Measurements from ENCODE around the gene INSM1. TPM values are rescaled to one million over a fixed set of nuclear protein-coding genes. Genes with fewer than 3 reads are reported as not detected.
A peak's percentile ranks its signal among the peaks of the same experiment; 100 is the strongest.

INSM1 gene
- total and polyA plus RNA-seq, 7 donors: 0.36 to 1.4 (median 0.80) TPM; not detected in 2

GRCh38 chr20:20386192-20386591, 18.3 kb downstream of the INSM1 start:
- no peak overlapping the region for H3K27ac ChIP-seq
- H3K4me1 ChIP-seq: no peaks in the 10 kb centered on the region
- peak; percentile 3 for DNase-seq
- no peak overlapping the region for H3K4me3 ChIP-seq
- H3K36me3 ChIP-seq: no peaks in the 10 kb centered on the region
- TF ChIP-seq CTCF (IDR thresholded peaks at IDR 0.05) (no peak), POLR2A (IDR thresholded peaks at IDR 0.05) (no peak)
- H3K27me3 ChIP-seq: peaks cover 0 to 14% (median 7%) of the 10 kb centered on the region in 3 donors
- 77 to 82% methylated on average over 9 of the region's 9 CpGs for WGBS, 2 donors
- intact Hi-C loops (cut with DNase I): no loop called here
- no peaks in the 10 kb centered on the region for H3K9me3 ChIP-seq

- peaks cover 0 to 12% (median 0%) of the 10 kb centered on the region in 4 donors for H3K36me3 ChIP-seq
- H3K9me3 ChIP-seq: no peaks in the 10 kb centered on the region
- 95 to 96% methylated on average over 9 of the region's 9 CpGs for WGBS, 2 donors
- H3K27ac ChIP-seq: no peak overlapping the region
- DNase-seq: no peak
- TF ChIP-seq CTCF (IDR thresholded peaks at IDR 0.05) (no peak), POLR2A (IDR thresholded peaks at IDR 0.05) (no peak), POLR2AphosphoS5 (IDR thresholded peaks at IDR 0.05) (no peak), EP300 (IDR thresholded peaks at IDR 0.05) (no peak)
- H3K4me3 ChIP-seq: no peak overlapping the region
- intact Hi-C loops (cut with DNase I): no loop called here
- no peaks in the 10 kb centered on the region for H3K4me1 ChIP-seq
- no peaks in the 10 kb centered on the region for H3K27me3 ChIP-seq
Observed at GRCh38 chr20:20390393-20390792, 22.5 kb downstream of the INSM1 start.

GRCh38 chr20:20391115-20391514, 23.2 kb downstream of the INSM1 start:
- Histone ChIP-seq H3K4me1 (no peaks in the 10 kb centered on the region), H3K9me3 (no peaks in the 10 kb centered on the region), H3K36me3 (peaks cover 0 to 12% (median 0%) of the 10 kb centered on the region in 4 donors), H3K27me3 (no peaks in the 10 kb centered on the region), H3K27ac (no peak overlapping the region), H3K4me3 (no peak overlapping the region)
- WGBS, 2 donors: 93% methylated on average over 4 of the region's 4 CpGs
- DNase-seq: no peak
- no peak for TF ChIP-seq CTCF (IDR thresholded peaks at IDR 0.05)
- no peak for TF ChIP-seq POLR2AphosphoS5 (IDR thresholded peaks at IDR 0.05)
- no peak for TF ChIP-seq EP300 (IDR thresholded peaks at IDR 0.05)
- TF ChIP-seq POLR2A (IDR thresholded peaks at IDR 0.05): no peak
- intact Hi-C loops (cut with DNase I): no loop called here

- no peak overlapping the region for H3K27ac ChIP-seq
- WGBS, 2 donors: 92 to 93% methylated on average over 13 of the region's 13 CpGs
- no peaks in the 10 kb centered on the region for H3K27me3 ChIP-seq
- H3K36me3 ChIP-seq: peaks cover 0 to 12% (median 0%) of the 10 kb centered on the region in 4 donors
- intact Hi-C loops (cut with DNase I): no loop called here
- H3K9me3 ChIP-seq: no peaks in the 10 kb centered on the region
- no peak for TF ChIP-seq CTCF (IDR thresholded peaks at IDR 0.05)
- no peak for TF ChIP-seq EP300 (IDR thresholded peaks at IDR 0.05)
- TF ChIP-seq POLR2A (IDR thresholded peaks at IDR 0.05): no peak
- TF ChIP-seq POLR2AphosphoS5 (IDR thresholded peaks at IDR 0.05): no peak
- no peak for DNase-seq
- no peak overlapping the region for H3K4me3 ChIP-seq
- no peaks in the 10 kb centered on the region for H3K4me1 ChIP-seq
Observed at GRCh38 chr20:20391766-20392165, 23.9 kb downstream of the INSM1 start.

Data from sigmoid colon (tissue), 7 donors.